Measurements from ENCODE around the gene SULT6B1. TPM values are rescaled to one million over a fixed set of nuclear protein-coding genes. Genes with fewer than 3 reads are reported as not detected.

SULT6B1 gene
- total RNA-seq, 1 donor from 2014 or later = not detected

- intact Hi-C loops (cut with micrococcal nuclease) = loop anchor here (1.0 to 2.0 kb wide), 7 partner anchors 35 to 729 kb away; partner anchors contain the start of genes CEBPZ, GPATCH11, HEATR5B and NDUFAF7
Measured at GRCh38 chr2:37196320-37197195, 8.1 kb upstream of the SULT6B1 start, which contains the start of gene CEBPZOS. CEBPZOS (plus strand) TSS chr2:37196496; CDS start chr2:37199705, 3,209 bp downstream.

- intact Hi-C loops (cut with micrococcal nuclease) = loop anchor here (1.0 to 2.0 kb wide), 7 partner anchors 35 to 729 kb away; partner anchors contain the start of genes CEBPZ, GPATCH11, HEATR5B and NDUFAF7
Measured at GRCh38 chr2:37195862-37196319, 7.4 kb upstream of the SULT6B1 start.

GRCh38 chr2:37192551-37192950 lies 4.1 kb upstream of the SULT6B1 start:
- intact Hi-C loops (cut with micrococcal nuclease) = no loop called here

- intact Hi-C loops (cut with micrococcal nuclease) = no loop called here
Measured at GRCh38 chr2:37191747-37192146, 3.3 kb upstream of the SULT6B1 start.

- intact Hi-C loops (cut with micrococcal nuclease) = no loop called here
Measured at GRCh38 chr2:37191253-37191652, 2.8 kb upstream of the SULT6B1 start.

- intact Hi-C loops (cut with micrococcal nuclease) = no loop called here
Measured at GRCh38 chr2:37190290-37190689, 1.8 kb upstream of the SULT6B1 start.

- intact Hi-C loops (cut with micrococcal nuclease) = no loop called here
Measured at GRCh38 chr2:37189452-37190153, 1.1 kb upstream of the SULT6B1 start.

- intact Hi-C loops (cut with micrococcal nuclease) = no loop called here
Measured at GRCh38 chr2:37181726-37182684, 6.5 kb downstream of the SULT6B1 start.

- intact Hi-C loops (cut with micrococcal nuclease) = no loop called here
Measured at GRCh38 chr2:37180640-37181039, 7.8 kb downstream of the SULT6B1 start.

- intact Hi-C loops (cut with micrococcal nuclease) = no loop called here
Measured at GRCh38 chr2:37180006-37180639, 8.3 kb downstream of the SULT6B1 start.

GRCh38 chr2:37173741-37174140 lies 14.7 kb downstream of the SULT6B1 start:
- intact Hi-C loops (cut with micrococcal nuclease) = no loop called here

GRCh38 chr2:37171624-37171950 lies 16.9 kb downstream of the SULT6B1 start:
- intact Hi-C loops (cut with micrococcal nuclease) = no loop called here

- intact Hi-C loops (cut with micrococcal nuclease) = loop anchor here (1.0 to 5.0 kb wide), 6 partner anchors 63 to 709 kb away; partner anchors contain the start of genes CEBPZ and NDUFAF7
Measured at GRCh38 chr2:37168217-37168981, 20.1 kb downstream of the SULT6B1 start.

GRCh38 chr2:37167636-37168180 lies 20.8 kb downstream of the SULT6B1 start:
- intact Hi-C loops (cut with micrococcal nuclease) = loop anchor here (1.0 to 5.0 kb wide), 6 partner anchors 64 to 710 kb away; partner anchors contain the start of genes CEBPZ and NDUFAF7

GRCh38 chr2:37164757-37165156 lies 23.7 kb downstream of the SULT6B1 start:
- intact Hi-C loops (cut with micrococcal nuclease) = loop anchor here (5.0 kb wide), 2 partner anchors 213 to 233 kb away; no protein-coding TSS in a partner anchor

- intact Hi-C loops (cut with micrococcal nuclease) = loop anchor here (1.0 to 10.0 kb wide), 10 partner anchors 39 to 1598 kb away; partner anchors contain the start of genes CDC42EP3, CEBPZ, CEBPZOS and FEZ2
Measured at GRCh38 chr2:37156857-37157714, 31.4 kb downstream of the SULT6B1 start, which contains the start of gene EIF2AK2. EIF2AK2 (minus strand) TSS chr2:37156980; CDS start chr2:37147806, 9,174 bp downstream.

GRCh38 chr2:37156071-37156856 lies 32.2 kb downstream of the SULT6B1 start:
- intact Hi-C loops (cut with micrococcal nuclease) = loop anchor here (1.0 to 10.0 kb wide), 8 partner anchors 72 to 1599 kb away; partner anchors contain the start of genes CDC42EP3, FEZ2, GPATCH11 and HEATR5B
